HG02938 (cell line): Measurements from ENCODE around the gene C8A.

Experiments used
- ATAC-seq: cut with Tn5 transposase; IDR thresholded peaks from one replicate; pipeline ENCODE4 v1.9.1; 2021; ENCODE audit warnings: mild to moderate bottlenecking, moderate library complexity; ENCODE audit not compliant: unreplicated experiment

Gene C8A

DNA sequence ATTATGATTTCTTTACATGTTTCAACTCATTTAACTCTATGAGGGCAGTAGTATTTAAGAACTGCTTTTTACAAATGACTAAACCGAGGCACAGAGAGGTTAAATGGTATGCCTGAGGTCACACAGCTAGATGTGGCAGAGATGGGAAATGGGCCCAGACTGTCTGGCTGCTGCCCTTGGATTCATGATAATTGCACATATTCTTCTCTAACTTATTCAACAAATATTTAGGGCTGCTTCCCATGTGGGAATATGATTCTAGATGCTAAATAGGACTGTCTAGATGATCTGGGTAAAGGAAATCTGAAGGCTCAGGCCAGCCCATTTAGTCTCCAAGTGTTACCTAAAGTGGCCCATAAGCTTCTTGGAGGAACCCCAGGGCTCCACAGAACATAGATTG is 26.2 kb downstream of the C8A start:
- ATAC-seq = no peak

DNA sequence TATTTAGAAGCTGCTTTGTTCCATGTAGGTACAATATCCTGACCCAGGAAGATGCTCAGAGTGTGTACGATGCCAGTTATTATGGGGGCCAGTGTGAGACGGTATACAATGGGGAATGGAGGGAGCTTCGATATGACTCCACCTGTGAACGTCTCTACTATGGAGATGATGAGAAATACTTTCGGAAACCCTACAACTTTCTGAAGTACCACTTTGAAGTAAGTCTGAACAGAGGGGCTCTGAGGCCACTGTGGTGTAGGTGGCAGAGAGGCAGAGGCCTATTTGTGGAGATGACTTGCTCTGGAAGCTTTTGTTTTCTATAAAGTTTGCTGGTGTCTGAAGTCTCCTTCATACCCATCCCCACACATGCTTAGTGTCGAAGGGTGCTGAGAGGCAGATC is 26.8 kb downstream of the C8A start:
- ATAC-seq = no peak

DNA sequence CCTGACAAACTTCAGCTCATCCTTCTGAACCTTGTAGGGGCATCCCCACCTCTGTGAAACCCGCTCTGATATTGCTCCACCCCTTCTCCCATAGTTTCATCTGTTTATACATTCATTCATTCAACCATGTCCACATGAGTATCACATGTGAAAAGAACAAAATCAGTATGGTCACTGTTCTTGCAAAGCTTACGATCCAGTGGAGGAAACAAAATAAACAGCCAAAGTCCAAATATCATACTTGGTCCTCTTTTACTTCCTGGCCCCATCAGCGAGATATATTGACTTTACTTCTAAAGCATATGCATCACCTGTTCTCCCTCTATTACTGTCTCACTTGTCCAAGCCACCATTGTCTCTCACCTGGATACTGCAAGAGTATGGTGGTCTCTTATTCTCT is 35.6 kb downstream of the C8A start:
- ATAC-seq = no peak

DNA sequence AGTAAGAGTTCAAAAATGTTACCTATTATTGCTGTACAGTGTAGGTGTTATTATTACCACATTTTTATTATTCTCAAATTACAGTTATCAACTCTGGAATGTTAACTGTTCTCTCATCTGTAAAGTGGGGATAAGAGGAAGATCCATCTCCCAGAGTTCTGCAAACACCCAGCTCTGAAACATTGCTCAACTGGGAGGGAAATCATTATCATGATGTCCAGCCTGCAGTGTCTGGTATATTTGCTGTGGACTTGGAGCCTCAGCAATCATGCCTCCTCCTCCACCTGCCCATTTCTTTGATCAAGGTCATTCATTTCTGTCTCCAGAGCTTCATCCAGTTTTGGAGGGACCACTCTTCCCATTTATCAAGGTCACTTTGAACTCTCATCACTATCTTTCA is 39.4 kb downstream of the C8A start:
- ATAC-seq = no peak

DNA sequence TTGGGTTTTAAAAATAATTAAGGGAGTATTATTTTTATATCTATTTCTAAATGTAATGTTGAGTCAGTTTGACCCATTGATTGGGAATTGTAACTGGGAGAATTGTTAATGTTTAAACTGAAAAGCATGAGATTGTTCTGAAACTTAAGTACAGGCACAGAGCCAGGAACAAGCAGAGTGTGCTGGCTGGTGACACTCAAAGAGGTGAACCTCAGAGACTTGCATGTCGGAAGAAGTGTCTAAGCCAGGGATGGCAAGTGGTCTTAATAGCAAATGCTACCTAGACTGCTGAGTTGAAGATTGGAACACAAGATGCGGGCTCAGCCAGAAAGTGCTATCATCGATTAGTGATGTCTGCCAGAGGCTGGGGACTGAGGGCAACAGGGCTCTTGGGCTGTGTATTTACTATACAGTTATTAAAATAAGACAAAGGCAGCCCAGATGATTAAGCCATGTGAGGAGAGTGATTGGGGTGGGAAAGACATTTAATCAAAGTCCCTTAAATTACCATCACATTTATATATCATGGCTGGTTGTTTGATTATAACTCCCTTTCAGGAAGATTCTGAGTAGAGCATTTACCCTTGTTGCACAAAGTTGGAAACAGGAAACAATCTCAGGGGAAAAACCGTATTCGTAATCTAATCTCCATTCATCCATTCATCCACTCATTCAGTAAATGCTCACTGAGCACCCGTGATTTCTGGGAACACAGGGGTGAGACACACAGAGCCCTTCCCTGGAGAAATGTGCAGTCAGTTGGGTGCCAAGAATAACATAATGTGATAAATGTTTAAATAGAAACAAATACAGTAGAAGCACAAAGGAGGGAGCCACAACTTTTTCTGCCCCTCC is 42.8 kb downstream of the C8A start:
- no peak for ATAC-seq

DNA sequence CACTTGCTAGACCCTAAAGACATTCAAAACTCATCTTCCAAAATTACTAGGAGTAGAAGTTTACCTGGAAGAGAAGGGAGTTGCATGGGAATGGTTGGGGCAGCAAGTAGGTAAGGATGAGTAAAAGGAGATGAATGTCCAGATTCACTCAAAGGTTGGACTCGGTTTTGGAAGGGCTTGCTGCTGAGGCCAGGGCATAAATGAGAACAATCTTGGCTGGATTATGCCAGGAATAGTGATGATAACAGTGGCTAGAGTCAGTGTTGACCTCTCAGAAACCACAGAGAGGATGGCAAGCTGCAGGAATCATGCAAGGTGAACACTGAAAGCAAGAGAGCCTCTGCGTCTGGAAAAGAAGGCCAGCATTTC is 43.4 kb downstream of the C8A start:
- no peak for ATAC-seq

DNA sequence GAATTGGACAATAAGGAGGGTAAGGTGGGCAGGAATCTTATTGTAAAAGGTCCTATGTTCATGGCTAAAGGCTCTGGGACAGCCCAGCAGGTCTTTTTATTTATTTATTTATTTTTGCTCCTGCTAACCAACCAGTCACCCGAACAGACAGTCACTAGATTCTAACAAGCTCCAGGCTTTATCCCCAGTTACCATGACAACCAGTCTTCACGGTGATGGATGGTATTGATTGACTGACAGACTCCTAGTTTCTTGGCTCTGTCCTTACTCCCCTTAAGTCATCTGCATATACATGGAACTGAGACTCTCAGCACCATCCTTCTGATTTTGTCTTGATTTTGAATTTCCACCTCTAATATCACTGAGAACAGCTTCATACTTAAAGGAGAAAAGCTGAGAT is 44.3 kb downstream of the C8A start:
- ATAC-seq = no peak

DNA sequence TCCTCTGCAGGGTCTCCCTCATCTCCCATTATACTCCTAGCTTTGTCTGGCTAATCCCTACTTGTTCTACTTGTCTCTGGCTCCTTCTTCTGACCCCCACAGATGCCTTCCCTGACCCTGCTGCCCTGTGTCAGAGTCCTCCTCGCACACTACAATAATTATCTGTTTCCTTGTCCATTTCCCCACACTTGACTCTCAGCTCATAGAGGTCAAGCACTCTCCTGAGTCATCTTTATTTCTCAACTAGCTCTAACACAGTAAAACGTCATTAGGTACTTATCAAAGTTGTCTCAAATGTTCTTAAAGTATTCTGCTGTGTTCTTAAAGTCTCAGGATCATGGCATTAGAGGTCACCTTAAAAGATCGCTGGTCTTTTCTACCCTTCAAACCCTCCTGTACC is 47.1 kb downstream of the C8A start:
- no peak for ATAC-seq

DNA sequence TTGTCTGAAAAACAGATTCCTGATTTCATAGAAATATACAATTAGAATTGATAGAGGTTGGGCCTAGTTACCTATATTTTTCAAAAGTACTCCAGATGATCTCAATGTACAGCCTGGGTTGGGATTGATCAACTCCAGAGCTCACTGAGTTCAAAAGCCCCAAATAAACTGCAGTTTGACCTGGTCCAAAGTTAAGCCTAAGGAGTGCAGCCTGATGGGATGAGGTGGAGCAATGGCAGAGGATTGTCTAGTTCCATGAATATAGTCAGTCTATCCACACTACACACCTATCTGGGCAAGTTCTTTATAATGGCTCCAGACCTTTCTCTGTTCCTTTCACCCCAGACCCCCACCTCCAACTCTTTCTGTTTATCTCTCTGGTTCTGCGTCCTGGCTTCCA is 49.2 kb downstream of the C8A start:
- no peak for ATAC-seq

DNA sequence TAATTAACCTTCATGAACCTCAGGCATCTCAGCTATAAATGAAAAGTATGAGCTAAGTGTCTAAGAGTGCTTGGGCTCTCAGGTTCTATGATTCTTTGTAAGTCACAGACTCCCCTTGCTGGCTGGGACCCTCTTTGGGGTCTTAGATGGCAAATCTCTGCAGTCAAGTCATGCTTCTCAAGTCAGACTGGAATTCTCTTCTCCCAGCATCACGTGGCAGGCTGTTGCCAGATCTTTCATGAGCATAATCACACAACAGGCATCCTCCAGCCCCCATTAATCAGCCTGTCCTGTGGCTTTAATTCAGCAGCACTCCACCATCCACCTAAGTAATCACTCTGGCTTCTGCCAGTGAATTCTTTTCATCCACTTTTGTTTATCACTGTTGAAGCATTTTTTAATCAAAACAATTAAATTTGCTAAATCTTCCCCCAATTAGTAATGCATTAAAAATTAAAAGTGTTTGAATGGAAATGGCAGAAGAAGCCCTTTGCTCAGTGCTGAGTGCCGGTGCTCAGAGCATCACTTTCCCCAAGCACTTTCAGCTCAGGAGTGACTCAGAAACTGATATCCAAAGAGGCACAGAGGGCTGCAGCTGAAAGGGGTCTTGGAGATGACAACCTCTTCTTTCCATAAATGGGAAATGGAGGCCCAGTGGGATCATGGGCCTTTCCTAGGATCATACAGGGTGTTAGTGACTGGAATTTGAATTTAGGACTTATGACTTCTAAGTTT is 50.2 kb downstream of the C8A start:
- no peak for ATAC-seq

DNA sequence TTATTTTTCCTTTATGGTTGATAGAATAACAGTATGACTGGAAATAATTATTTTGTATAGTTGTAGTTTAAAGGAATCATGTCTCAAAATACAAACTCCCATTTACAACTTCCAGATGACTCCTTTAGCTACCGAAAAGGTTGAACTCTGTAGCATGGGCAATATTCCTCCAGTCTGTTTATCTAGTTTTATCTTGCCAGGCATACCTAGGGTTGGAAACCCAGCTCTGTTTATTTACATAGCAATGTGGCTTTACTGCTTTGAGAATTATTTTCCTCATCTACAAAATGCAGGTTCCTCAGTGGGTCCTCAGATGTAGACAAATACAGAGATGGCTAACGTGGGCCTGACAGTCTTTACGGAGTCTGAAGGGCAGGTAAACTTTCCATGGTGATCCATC is 51.1 kb downstream of the C8A start:
- ATAC-seq = no peak

DNA sequence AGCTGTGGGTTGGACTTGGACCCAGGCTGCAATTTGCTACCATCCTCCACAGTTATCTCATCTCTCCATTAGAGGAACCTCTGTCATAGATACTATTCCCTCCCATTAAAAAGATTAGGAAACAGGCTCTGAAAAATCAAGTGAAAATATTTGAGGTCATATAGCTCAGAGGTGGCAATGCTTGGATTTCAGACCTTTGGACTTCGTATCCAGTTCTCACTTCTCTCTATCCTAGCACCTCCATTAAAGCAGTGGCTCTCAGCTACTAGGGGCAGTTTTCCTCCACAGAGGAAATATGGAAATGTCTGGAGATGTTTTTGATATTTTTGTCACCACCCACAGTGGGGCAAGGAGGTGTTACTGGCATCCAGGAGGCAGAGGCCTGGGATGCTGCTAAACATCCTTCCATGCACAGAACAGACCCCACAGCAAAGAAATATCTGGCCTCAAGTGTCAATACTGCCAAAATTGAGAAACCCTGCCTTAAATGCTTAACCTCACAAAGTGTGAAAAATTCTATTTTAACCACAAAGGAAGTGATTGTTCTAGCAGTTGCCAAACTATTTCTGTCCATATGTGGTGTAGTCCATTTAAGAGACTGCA is 54.1 kb downstream of the C8A start:
- ATAC-seq = no peak

DNA sequence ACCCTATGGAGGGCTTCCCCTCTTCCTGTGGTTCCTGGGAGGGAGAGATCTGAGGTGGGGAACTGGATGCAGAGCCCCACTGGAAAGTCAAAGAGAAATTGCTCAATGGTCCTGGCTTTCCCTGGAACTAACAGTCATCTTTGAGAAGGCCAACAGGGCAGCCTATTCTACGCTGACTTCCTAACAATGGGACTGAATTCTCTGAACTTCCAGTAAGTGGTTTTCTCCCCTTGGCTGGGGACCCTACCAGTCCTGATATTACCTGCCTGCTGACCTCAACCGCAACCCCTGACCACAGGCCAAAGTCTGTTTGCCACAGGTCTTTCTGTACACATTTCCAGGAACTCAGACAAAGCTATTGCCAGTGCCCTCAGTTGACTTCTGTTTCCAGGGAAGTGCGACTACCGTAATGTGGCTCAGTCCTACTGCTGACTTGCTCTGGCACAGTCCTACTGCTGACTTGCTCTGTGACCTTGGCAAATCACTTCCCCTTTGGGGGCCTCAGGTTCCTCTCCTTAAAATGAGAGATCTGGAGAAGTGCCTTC is 55.9 kb downstream of the C8A start:
- ATAC-seq = no peak

DNA sequence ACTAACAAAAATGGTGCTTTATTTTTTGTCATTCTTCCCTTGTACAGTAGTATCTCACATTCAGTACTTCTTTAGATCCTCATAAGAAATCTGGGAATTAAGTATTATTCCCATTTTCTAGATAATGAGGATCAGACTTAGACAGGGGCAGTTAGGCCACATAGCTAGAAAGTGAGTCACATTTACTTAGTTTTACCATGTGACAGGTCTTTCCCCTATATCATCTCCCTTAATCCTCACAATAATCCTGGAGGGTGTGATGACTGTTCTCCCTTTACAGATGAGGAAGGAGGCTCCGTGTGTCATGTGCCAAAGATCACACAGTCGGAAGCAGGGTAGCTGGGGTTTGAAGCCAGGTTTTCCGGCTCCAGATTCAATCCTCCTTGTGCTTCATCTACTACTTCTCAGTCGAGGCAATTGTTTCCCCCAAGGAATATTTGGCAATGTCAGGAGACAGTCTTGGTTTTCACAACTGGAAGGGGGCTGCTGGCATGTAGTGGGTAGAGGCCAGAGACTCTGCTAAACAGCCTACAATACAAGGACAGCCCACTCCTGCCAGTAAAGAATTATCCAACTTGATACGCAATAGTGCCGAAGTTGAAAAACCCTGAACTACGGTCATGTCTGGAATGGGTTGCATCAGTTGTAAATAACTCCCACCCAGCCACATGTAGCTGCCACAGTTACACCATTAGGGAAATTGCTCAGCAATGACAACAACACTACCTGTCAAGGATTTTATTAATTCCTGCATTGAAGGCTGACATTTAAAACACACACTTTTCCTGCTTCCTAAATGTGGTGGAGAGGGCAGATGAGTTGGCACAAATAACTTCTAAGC is 56.7 kb downstream of the C8A start:
- no peak for ATAC-seq

DNA sequence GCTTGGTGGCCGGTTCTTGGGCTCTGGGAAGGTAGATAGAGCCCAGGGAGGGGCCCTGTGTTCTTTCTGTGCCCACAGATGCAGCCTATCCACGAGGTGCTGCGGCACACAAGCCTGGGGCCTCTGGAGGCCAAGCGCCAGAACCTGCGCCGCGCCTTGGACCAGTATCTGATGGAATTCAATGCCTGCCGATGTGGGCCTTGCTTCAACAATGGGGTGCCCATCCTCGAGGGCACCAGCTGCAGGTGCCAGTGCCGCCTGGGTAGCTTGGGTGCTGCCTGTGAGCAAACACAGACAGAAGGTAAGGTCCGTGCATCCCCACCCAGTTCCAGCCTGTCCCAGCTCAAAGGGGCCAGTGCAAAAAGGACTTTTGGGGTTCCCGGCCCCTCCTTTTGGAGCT is 57.7 kb downstream of the C8A start:
- no peak for ATAC-seq

DNA sequence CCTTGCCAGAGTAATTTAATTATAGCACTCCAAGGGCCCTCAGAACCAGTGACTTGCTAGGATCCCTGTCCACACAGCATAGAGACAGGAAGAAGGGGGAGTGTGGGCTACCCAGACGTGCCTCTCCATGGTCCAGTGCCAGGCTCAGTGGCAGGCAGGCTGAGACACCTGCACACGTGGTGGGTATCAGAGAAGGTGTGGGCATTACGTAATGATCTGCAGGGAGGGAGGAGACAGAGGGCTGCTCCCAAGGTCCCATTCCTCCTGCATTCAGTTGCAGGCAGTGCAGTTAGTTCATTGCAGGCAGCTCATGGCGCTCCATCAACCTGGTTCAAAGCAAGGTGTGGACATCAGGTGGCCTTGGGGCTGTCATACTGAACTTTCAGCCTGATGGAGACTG is 61.4 kb downstream of the C8A start:
- no peak for ATAC-seq

DNA sequence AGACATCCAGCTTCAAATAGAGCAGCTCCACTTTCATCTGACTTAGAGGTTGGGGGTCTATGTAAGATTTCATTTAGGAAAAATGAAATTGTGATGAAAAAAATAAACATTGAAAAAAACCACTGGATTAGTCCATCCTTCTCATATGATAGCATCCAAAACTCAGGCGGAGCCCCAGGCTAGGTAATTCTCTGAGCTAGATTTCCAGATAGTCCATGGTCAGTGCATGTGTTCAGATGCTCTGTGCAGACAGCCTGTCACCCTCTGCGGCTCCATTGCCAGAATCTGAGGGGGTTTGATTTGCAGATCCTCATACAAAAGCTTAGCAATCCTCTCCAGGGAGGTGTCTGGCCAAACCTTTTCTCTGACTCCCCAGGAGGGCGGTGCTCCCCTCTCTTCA is 62.0 kb downstream of the C8A start:
- no peak for ATAC-seq

DNA sequence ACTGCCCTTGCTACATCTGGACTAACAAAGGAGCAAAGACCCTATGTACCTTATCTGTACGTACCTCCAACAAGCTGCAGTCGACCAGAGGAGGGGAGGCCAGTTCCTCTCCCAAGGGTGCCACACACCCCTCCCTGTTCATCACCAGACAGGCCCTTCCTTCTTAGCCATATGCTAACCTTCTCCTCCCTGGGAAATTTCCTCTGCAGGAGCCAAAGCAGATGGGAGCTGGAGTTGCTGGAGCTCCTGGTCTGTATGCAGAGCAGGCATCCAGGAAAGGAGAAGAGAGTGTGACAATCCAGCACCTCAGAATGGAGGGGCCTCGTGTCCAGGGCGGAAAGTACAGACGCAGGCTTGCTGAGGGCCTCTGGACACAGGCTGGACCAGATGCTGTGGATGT is 62.8 kb downstream of the C8A start:
- no peak for ATAC-seq

DNA sequence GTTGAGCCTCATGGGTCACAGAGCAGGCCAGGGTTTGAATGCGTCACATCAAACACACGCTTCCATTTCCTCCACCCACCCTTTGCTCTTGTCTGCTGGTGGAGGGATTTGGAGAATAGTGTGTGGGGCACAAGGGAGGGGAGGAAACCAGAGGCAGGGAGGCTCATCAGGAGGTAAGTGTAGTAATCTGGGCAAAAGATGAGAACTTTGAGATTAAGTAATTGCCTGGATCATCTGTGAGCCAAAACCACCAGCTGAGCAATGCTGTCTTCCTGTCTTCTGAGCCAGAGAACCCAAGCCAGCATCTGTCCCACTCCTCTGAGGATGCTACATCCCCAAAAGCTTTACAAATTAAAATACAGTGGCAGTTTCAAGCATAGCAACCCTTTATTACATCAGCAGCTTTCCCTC is 66.0 kb downstream of the C8A start:
- no peak for ATAC-seq

DNA sequence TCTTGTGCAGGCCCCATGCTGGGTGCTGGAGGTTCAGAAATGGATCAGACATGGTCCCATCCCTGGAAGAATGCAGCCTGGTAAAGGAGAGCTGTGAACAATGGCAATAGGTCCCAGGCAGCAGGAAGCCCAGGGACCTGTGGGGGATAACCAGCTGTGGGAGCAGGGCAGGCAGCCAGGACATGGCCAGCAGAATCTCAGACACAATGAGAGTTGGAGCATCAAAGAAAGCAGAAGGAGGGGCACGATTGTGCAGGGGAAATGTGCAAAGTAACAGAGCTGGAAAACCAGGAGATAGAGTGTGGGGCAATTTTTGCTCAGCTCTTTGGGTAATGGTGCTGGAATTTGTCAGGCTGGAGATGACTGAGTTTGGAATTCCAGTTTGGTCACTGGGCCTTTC is 66.9 kb downstream of the C8A start:
- ATAC-seq = no peak

DNA sequence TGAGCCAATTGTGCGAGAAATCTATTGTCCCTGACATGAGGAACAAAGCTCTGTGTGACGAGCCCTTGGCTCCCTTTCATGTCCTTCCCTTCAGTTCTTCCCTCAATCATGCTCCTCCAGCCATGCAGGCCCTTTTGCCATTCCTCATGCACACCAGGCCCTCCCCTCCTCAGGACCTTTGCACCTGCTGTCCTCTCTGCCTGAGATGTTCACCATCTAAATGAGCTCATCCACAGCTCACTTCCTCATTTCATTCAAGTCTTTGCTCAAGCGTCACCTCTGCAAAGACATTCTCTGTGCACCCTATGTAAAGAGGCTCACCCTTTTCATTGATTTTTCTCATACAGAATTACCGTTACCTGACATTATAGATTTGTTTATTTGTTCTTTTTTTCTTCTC is 67.5 kb downstream of the C8A start:
- no peak for ATAC-seq
